NCI-H1694 (cell line): ENCODE measurements around the gene CASKIN1.
A peak's percentile ranks its signal among the peaks of the same experiment; 100 is the strongest.
"Not testable (repeated sequence)": the region's sequence is repeated elsewhere in the genome, so short reads cannot be mapped to it uniquely, and the experiment has no call there.

Experiments
- DNase-seq: peaks from one replicate; lab custom pipeline; 2025; lab: John Stamatoyannopoulos, UW

CASKIN1 gene

DNA sequence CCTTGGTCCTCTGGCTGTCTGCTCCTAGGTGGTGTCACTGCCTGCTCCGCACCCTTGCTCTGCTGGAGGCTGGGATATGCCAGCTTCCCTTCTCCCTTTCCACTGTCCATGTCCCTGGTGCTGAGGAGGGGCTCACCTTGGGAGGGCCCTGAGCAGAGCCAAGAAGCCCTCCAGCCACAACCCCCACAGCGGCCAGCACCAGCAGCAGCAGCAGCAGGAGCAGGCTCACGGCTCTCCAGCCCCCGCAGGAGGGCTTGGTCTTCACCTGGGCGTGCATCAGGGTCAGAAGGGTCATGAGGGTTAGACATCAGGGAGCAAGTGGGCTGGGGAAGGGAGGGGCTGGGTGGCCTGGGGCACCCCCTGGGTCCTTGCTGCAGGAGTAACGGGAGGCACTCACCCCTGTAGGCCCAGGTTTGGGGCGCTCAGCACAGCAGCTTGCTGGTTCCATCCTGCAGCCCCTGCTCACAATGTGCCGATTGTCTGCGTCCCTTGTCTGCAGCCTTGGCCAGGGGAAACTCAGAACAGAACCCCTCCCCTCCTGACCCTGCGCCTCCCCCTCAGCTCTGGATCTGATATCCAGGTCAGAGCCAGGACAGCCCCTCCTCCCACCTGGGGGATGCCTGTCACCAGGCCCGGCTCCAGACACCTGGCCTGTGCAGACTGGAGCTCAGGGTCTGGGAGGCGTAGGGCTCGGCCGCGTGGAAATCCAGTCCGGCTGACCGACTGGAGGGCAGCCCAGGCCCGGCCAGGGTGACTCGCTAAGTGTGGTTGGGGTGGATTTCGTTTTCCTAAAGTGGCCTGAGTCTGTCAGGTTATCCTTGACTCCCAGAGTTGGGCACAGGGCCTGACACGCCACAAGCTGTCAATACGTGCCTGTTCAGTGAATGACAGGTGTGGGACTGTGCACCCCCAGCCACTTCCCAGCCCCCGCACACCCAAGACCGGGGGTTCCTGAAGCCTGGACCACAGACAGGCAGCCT is 14.3 kb upstream of the CASKIN1 start, which contains the start of gene BRICD5:
Gene BRICD5 (minus strand): TSS at position 478 of the 980 bp plus-strand sequence. CDS start 30 bp downstream, at position 448.
- no peak for DNase-seq

DNA sequence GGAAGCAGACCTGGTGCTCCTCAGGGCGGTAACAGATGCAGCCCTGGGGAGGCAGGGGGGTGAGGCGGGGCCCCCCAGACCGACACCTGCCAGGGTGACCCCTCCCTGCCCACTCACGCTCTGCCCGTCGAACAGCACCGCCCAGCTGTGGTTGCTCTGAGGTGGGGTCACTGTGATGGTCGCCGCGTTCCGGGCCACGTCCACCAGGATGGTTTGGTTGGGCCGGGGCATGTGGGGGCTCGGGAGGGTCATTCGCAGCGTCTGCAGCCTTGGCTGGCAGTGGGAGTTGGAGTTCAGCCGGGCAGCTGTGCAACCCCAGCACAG is 13.6 kb upstream of the CASKIN1 start:
- DNase-seq, result no peak

- DNase-seq, result no peak
Measured at GRCh38 chr16:2209258-2210008, 13.0 kb upstream of the CASKIN1 start.

DNA sequence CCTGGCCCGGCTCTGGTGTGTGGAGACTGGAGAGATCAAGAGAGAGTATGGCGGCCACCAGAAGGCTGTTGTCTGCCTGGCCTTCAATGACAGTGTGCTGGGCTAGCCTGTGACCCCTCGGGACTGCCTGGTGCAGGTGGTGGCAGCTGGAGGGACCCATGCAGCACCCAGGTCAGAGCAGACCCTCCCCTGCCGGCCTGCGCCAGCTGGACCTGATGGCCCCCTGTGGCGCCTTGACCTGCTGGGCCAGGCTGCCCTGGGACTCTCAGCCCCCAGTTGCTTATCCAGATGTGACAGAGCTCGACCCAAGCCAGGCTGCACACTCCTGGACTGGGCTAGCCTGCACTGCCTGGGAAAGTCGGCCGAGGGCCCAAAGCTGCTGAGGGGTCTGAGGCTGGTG is 12.4 kb upstream of the CASKIN1 start:
- no peak for DNase-seq

GRCh38 chr16:2208308-2208707 is 11.9 kb upstream of the CASKIN1 start:
- DNase-seq, result peak; percentile 16

- DNase-seq, result no peak
Measured at GRCh38 chr16:2207872-2208271, 11.5 kb upstream of the CASKIN1 start.

GRCh38 chr16:2206780-2207433 is 10.5 kb upstream of the CASKIN1 start:
- no peak for DNase-seq

DNA sequence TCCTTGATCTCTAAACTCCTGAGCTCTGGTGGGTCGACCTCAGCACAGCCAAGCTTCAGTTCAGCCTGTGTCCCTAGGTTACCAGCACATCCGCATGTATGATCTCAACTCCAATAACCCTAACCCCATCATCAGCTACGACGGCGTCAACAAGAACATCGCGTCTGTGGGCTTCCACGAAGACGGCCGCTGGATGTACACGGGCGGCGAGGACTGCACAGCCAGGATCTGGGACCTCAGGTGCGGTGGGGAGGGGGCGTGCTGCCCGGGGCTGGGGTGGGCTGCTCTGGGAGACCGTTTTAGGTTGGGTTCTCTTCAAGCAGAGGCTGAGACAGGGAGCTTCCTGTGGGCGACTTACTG is 10.0 kb upstream of the CASKIN1 start:
- DNase-seq, result no peak

DNA sequence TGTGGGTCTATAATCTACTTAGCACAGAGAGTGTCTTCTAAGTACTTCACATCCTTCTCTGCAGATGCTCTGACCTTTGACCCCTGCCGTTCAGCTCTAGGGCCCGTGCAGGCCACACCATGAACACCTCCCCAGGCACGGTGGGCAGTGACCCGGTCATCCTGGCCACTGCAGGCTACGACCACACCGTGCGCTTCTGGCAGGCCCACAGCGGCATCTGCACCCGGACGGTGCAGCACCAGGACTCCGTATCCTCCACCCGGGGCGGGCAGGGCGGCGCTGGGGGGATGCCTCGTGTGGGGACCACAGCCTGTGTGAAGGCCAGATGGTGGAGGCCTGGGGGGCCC is 9.5 kb upstream of the CASKIN1 start:
- no peak for DNase-seq

- DNase-seq, result peak; percentile 56
Measured at GRCh38 chr16:2205104-2205966, 8.9 kb upstream of the CASKIN1 start, which contains the start of gene MLST8. TSS of gene MLST8 (plus strand) at chr16:2205454. CDS start at chr16:2206086, 632 bp downstream.

GRCh38 chr16:2204416-2205103 is 8.2 kb upstream of the CASKIN1 start:
- no peak for DNase-seq

DNA sequence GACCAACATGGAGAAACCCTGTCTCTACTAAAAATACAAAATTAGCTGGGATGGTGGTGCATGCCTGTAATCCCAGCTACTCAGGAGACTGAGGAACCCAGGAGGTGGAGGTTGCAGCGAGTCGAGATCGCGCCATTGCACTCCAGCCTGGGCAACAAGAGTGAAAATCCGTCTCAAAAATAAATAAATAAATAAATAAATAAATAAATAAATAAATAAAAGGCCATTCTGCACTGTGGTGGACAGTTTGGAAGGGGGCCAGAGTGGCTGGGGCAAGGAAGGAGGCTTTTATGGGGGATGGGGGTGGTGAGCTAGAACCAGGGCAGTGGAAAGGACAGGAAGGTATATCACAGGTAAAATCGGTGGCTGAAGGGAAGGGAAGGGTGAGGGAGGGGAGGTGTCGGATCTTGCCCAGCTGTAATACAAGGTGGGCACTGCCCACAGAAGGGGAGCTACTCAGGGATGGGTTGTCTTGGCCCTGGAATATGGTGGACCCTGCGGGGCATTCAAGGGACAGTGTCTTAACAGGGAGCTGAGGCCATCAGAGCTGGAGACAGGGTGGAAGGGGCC is 6.8 kb upstream of the CASKIN1 start:
- DNase-seq, result not testable (repeated sequence)

DNA sequence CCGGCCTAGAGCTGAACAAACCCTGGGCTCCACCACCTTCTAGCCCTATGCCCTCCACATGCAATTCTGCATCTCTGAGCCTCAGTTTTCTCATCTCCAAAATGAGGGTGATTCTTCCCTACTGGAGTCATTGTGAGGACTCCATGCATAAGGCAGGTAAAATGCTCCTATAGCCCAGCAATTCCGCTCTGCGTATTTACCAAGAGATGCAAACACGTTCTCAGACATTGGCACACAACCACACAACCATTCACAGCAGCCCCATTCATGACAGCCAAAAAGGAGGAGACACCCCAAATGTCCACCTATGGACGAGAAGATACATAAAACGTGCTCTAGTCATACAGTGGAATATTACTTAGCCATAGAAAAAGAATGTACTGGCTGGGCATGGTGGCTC is 3.9 kb upstream of the CASKIN1 start:
- no peak for DNase-seq

DNA sequence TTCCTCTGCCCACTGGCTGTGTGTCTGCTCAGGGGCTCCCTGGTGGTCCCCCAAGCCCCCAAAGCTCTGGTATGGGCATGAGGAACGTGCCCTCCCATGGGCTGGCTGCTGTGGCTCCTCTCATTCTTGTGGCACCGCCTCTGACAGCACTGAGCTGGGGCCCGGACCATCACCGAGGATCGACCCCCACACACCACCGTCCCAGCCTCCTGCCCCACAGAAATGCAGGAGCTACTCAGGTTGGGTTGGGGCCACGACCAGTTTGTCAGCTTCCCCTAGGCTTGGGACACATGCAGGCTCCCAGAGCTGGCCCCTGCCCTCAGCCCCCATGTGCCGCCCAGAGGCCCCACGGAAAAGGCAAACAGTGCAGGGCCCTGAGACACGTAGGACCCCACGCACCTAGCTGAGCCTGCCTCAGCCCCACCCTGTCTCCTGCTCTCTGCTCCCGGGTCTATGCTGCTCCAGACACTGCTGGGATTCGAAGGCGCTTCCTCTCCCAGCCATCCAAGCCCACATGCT is 3.3 kb upstream of the CASKIN1 start:
- DNase-seq, result no peak

DNA sequence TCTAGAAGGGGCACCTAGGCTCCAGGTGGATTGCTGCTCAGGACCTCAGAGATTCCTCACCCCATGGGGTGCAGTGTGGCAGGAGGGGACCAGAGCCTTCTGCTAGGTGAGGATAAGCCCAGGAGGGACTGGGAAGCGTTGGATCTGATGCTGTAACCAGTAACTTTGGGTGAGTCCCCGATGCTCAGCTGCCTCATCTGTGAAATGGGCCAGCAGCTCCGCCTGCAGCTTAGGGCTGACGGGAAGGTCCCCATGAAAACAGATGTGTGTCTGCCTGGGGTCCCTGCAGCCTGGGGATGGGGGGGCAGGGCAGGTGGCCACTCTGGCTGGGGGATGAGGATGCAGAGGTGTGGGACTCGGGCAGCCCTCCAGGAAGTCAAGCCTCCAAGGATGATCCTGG is 2.7 kb upstream of the CASKIN1 start:
- no peak for DNase-seq

GRCh38 chr16:2198283-2198682 is 1.9 kb upstream of the CASKIN1 start:
- DNase-seq, result no peak

DNA sequence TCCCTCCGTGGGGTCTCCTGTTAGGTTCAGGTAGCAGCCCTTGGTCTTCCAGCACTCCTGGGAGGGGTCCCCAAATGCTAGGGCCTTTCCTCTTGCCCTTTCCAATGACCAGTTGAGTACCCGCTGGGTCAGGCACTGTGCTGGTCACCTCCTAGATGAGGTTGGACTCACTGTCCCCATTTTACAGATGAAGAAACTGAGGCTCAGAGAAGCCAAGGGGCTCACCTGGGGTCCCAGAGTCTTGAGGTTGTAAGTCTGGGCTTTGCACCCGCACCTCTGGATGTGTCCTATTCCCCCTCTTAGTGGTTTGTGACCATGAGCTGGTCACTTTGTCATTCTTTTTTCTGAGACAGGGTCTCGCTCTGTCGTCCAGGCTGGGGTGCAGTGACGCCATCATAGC is 1.4 kb upstream of the CASKIN1 start:
- no peak for DNase-seq

DNA sequence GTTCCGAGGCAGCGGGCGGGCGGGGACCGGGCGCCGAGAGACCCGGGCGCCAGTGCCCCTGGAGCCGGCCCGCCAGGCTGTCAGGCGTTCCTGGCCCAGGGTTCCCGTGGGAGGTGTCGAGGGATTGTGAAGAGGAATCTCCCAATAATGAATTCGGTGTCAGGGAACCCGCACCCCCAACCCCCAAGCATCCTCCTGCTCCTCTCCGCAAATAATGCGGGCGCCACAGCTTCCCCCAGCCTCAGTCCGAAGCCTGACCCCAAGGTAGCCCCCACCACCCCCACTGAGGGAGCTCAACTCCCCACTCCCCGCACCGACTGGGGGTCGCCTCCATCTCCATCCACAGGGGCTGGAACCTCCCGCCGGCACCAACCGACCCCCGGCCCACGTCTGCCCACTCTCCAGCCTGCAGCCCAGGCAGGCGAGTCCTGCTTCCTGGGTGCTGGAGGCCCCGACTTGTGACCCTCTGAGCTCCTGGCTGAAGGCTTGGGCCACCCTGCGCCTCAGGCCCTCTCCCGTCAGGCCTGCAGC is 641 bp upstream of the CASKIN1 start:
- no peak for DNase-seq

GRCh38 chr16:2195322-2196161 is 863 bp downstream of the CASKIN1 start:
- no peak for DNase-seq
